ENCODE data around the gene OXSM. TPM values are rescaled to one million over a fixed set of nuclear protein-coding genes. Genes with fewer than 3 reads are reported as not detected.

Gene OXSM
- polyA plus RNA-seq, 1 donor (not counting 4 experiments of a cell fraction or from before 2014, with no cell fraction given) = 31.6 TPM

DNA sequence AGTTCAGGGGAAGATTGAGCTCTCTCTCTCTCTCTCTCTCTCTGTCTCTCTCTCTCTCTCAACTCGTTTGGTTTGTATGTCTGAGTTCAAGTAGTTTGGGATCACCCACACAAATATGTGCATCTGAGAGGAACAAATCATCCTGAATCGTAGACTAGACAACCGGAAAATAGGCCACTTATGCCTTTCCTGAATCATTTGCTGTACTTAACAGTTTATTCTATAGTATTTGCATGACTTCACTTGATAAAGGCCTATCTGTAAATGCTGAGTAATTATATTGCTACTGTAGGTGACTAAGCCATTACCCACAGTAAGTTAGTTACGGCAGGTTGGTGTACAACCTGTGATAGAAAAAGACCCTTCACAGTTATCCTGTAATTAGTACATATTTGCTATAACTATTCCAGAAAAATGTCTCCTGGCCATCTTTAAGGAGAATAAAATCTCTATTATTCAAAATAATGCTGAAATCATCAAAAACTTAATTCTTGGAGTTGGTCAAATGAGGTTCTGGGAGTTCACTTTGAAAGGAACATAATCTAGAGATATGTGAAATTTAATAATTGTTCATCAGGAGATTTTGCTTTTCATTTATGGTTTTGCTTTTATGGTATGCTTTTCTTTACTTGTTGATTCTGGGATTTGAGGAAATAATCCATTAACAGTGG, 31.1 kb downstream of the OXSM start:
- DNase-seq (ENCODE audit: low read depth, low spot score) (no peak), FAIRE-seq (peak; percentile 13)
- no peak overlapping the region for H2AFZ ChIP-seq (ENCODE audit: control insufficient read depth, low read length)
- H3K27me3 ChIP-seq (ENCODE audit: control insufficient read depth, extremely low read depth, insufficient read depth, low read length) = no peaks in the 10 kb centered on the region
- no peaks in the 10 kb centered on the region for H3K9me1 ChIP-seq (ENCODE audit: control insufficient read depth, extremely low read depth, insufficient read depth, low read length)
- H3K4me1 ChIP-seq (ENCODE audit: control insufficient read depth, extremely low read depth, insufficient read depth, low read length) = no peaks in the 10 kb centered on the region
- H3K4me3 ChIP-seq (ENCODE audit: control insufficient read depth in 2 of 3, extremely low read depth in 1 of 3, insufficient read depth in 2 of 3, low read depth in 1 of 3, low read length in 3 of 3) = no peak overlapping the region
- no peak overlapping the region for H3K27ac ChIP-seq (ENCODE audit: control insufficient read depth, insufficient read depth, low read length)
- H4K20me1 ChIP-seq (ENCODE audit: control insufficient read depth, extremely low read depth, insufficient read depth, low read length) = no peaks in the 10 kb centered on the region
- no peaks in the 10 kb centered on the region for H3K79me2 ChIP-seq (ENCODE audit: control insufficient read depth, insufficient read depth, low read length)
- dilution Hi-C loops (cut with MboI; ENCODE audit: extremely low pct_ligation_motif_present, low sequenced_read_pairs) = no loop called here
- H3K9ac ChIP-seq (ENCODE audit: control insufficient read depth, extremely low read depth, insufficient read depth, low read length) = no peak overlapping the region
- TF ChIP-seq EZH2 (IDR thresholded peaks at IDR 0.05; ENCODE audit: low read length) = no peak
- TF ChIP-seq, protein P1, sequence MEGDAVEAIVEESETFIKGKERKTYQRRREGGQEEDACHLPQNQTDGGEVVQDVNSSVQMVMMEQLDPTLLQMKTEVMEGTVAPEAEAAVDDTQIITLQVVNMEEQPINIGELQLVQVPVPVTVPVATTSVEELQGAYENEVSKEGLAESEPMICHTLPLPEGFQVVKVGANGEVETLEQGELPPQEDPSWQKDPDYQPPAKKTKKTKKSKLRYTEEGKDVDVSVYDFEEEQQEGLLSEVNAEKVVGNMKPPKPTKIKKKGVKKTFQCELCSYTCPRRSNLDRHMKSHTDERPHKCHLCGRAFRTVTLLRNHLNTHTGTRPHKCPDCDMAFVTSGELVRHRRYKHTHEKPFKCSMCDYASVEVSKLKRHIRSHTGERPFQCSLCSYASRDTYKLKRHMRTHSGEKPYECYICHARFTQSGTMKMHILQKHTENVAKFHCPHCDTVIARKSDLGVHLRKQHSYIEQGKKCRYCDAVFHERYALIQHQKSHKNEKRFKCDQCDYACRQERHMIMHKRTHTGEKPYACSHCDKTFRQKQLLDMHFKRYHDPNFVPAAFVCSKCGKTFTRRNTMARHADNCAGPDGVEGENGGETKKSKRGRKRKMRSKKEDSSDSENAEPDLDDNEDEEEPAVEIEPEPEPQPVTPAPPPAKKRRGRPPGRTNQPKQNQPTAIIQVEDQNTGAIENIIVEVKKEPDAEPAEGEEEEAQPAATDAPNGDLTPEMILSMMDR (optimal IDR thresholded peaks at IDR 0.05 in 1 of 3, IDR thresholded peaks at IDR 0.05 in 1 of 3, conservative IDR thresholded peaks at IDR 0.05 in 1 of 3; ENCODE audit: extremely low read depth in 1 of 3, insufficient read depth in 2 of 3, low read length in 3 of 3) = no peak
- no peak overlapping the region for H3K4me2 ChIP-seq (ENCODE audit: control insufficient read depth, extremely low read depth, insufficient read depth, low read depth, low read length)
- no peaks in the 10 kb centered on the region for H3K36me3 ChIP-seq (ENCODE audit: control insufficient read depth in 2 of 2, extremely low read depth in 1 of 2, insufficient read depth in 2 of 2, low read length in 2 of 2)
- H3K9me3 ChIP-seq (ENCODE audit: control insufficient read depth, low read depth, low read length) = no peaks in the 10 kb centered on the region

DNA sequence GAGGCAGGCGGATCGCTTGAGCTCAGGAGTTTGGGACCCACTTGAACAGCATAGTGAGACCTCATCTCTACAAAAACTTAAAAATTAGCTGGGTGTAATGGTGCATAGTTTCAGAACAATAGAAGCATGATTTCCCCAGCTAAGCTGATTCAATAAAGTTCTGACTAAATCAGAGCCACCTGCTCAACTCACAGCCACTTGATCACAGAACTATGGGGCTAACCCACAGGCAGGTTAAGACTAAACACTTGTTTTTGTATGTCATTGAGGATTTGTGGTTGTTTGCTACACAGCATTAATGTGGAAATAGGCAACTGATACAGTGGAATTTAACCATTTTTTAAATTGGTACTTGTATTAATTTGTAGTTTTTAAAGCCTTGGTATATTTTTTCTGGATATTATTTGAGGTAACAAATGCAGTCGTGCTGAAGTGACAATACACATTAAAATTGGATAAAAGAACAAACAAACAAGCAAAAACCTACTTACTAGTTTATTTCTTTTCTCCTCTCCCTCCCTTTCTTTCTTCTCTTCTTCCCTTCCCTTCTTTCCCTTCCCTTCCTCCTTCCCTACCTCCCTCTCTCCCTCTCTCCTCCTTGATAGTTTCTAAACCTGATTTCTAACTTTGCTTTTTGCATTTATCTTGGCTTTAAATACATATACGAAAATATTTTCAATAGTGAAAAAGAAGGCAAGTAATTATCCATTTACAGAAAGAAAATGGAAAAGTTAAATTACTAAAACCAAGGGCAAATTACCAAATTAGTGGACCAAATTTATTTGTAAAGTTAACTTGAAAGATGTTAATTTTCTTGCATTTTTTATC, 32.1 kb downstream of the OXSM start:
- Histone ChIP-seq H2AFZ (ENCODE audit: control insufficient read depth, low read length) (no peak overlapping the region), H3K9me3 (ENCODE audit: control insufficient read depth, low read depth, low read length) (no peaks in the 10 kb centered on the region), H3K9me1 (ENCODE audit: control insufficient read depth, extremely low read depth, insufficient read depth, low read length) (no peaks in the 10 kb centered on the region), H3K4me3 (ENCODE audit: control insufficient read depth in 2 of 3, extremely low read depth in 1 of 3, insufficient read depth in 2 of 3, low read depth in 1 of 3, low read length in 3 of 3) (no peak overlapping the region), H3K27me3 (ENCODE audit: control insufficient read depth, extremely low read depth, insufficient read depth, low read length) (no peaks in the 10 kb centered on the region), H3K27ac (ENCODE audit: control insufficient read depth, insufficient read depth, low read length) (no peak overlapping the region), H3K4me2 (ENCODE audit: control insufficient read depth, extremely low read depth, insufficient read depth, low read depth, low read length) (no peak overlapping the region), H3K36me3 (ENCODE audit: control insufficient read depth in 2 of 2, extremely low read depth in 1 of 2, insufficient read depth in 2 of 2, low read length in 2 of 2) (no peaks in the 10 kb centered on the region), H3K9ac (ENCODE audit: control insufficient read depth, extremely low read depth, insufficient read depth, low read length) (no peak overlapping the region), H3K79me2 (ENCODE audit: control insufficient read depth, insufficient read depth, low read length) (no peaks in the 10 kb centered on the region), H3K4me1 (ENCODE audit: control insufficient read depth, extremely low read depth, insufficient read depth, low read length) (no peaks in the 10 kb centered on the region), H4K20me1 (ENCODE audit: control insufficient read depth, extremely low read depth, insufficient read depth, low read length) (no peaks in the 10 kb centered on the region)
- dilution Hi-C loops (cut with MboI; ENCODE audit: extremely low pct_ligation_motif_present, low sequenced_read_pairs) = no loop called here
- no peak for DNase-seq (ENCODE audit: low read depth, low spot score)
- FAIRE-seq = no peak
- TF ChIP-seq, protein P1 (optimal IDR thresholded peaks at IDR 0.05 in 1 of 3, IDR thresholded peaks at IDR 0.05 in 1 of 3, conservative IDR thresholded peaks at IDR 0.05 in 1 of 3; ENCODE audit: extremely low read depth in 1 of 3, insufficient read depth in 2 of 3, low read length in 3 of 3) = no peak

All from keratinocyte (primary cell).